ENCODE measurements around the gene PROSER3. TPM values are rescaled to one million over a fixed set of nuclear protein-coding genes. Genes with fewer than 3 reads are reported as not detected.

The PROSER3 gene
- total RNA-seq, 4 donors from 2014 or later = 10.1 to 17.1 (median 13.4) TPM

- no peak for ATAC-seq
- Histone ChIP-seq H3K27me3 (no peaks in the 10 kb centered on the region), H3K9me3 (no peaks in the 10 kb centered on the region), H3K27ac (peak overlapping the region in 3 of 4 donors; percentile 100), H3K4me1 (peaks cover 0 to 74% (median 24%) of the 10 kb centered on the region in 3 donors), H3K4me3 (peak overlapping the region in 1 of 2 donors; percentile 86), H3K36me3 (peaks cover 0 to 24% of the 10 kb centered on the region in 2 donors)
- no peak for TF ChIP-seq EP300 (IDR thresholded peaks at IDR 0.05)
- no peak for TF ChIP-seq POLR2AphosphoS5 (IDR thresholded peaks at IDR 0.05)
- no peak for TF ChIP-seq CTCF (IDR thresholded peaks at IDR 0.05)
- no peak for TF ChIP-seq POLR2A (IDR thresholded peaks at IDR 0.05)
- 87 to 91% methylated on average over 4 to 5 of the region's 19 CpGs for WGBS, 2 donors (ENCODE audit: low coverage in 1 of 2)
Measured at GRCh38 chr19:35743640-35744429, 14.1 kb upstream of the PROSER3 start.

- peak; percentile 74 for ATAC-seq
- WGBS, 2 donors (ENCODE audit: low coverage in 1 of 2) = 0% methylated on average over 5 to 18 of the region's 41 CpGs
Measured at GRCh38 chr19:35744430-35745327, 13.3 kb upstream of the PROSER3 start.

GRCh38 chr19:35745328-35746086 is 12.5 kb upstream of the PROSER3 start, which contains the start of the genes PSENEN and U2AF1L4:
TSS of gene PSENEN (plus strand) at chr19:35745651. CDS start at chr19:35745931, 280 bp downstream.
TSS of gene U2AF1L4 (minus strand) at chr19:35745418. CDS start at chr19:35745391, 27 bp downstream.
- peak within 1 kb of the TSS; percentile 76 to 86 for H3K4me3 ChIP-seq
- no peaks in the 10 kb centered on the region for H3K27me3 ChIP-seq
- peaks cover 0 to 19% of the 10 kb centered on the region in 2 donors for H3K36me3 ChIP-seq
- H3K9me3 ChIP-seq = no peaks in the 10 kb centered on the region
- peak; percentile 82 for ATAC-seq
- TF ChIP-seq CTCF (IDR thresholded peaks at IDR 0.05) (peak in 2 of 4 experiments; percentile 2 to 21), POLR2AphosphoS5 (IDR thresholded peaks at IDR 0.05) (peak; percentile 71), EP300 (IDR thresholded peaks at IDR 0.05) (no peak), POLR2A (IDR thresholded peaks at IDR 0.05) (no peak)
- H3K4me1 ChIP-seq = peaks cover 0 to 79% (median 32%) of the 10 kb centered on the region in 3 donors
- peak within 1 kb of the TSS; percentile 98 to 100 (median 100) for H3K27ac ChIP-seq
- WGBS, 2 donors (ENCODE audit: low coverage in 1 of 2) = 0 to 4% methylated on average over 4 to 9 of the region's 40 CpGs

More at GRCh38 chr19:35744430-35745327, 13.3 kb upstream of the PROSER3 start:
- H3K27me3 ChIP-seq = no peaks in the 10 kb centered on the region
- peak overlapping the region; percentile 76 to 86 for H3K4me3 ChIP-seq
- peak overlapping the region; percentile 98 to 100 (median 100) for H3K27ac ChIP-seq
- peaks cover 0 to 19% of the 10 kb centered on the region in 2 donors for H3K36me3 ChIP-seq
- H3K4me1 ChIP-seq = peaks cover 0 to 77% (median 28%) of the 10 kb centered on the region in 3 donors
- H3K9me3 ChIP-seq = no peaks in the 10 kb centered on the region
- peak in 3 of 4 experiments; percentile 40 to 73 (median 43) for TF ChIP-seq CTCF (IDR thresholded peaks at IDR 0.05)
- TF ChIP-seq POLR2AphosphoS5 (IDR thresholded peaks at IDR 0.05) = peak; percentile 31
- TF ChIP-seq POLR2A (IDR thresholded peaks at IDR 0.05) = peak in 1 of 2 donors; percentile 88
- TF ChIP-seq EP300 (IDR thresholded peaks at IDR 0.05) = no peak

GRCh38 chr19:35746087-35746462 is 11.9 kb upstream of the PROSER3 start:
- TF ChIP-seq POLR2AphosphoS5 (IDR thresholded peaks at IDR 0.05) (no peak), EP300 (IDR thresholded peaks at IDR 0.05) (no peak), POLR2A (IDR thresholded peaks at IDR 0.05) (no peak), CTCF (IDR thresholded peaks at IDR 0.05) (no peak)
- peaks cover 0 to 23% of the 10 kb centered on the region in 2 donors for H3K36me3 ChIP-seq
- no peaks in the 10 kb centered on the region for H3K9me3 ChIP-seq
- ATAC-seq = no peak
- peak overlapping the region; percentile 76 to 86 for H3K4me3 ChIP-seq
- H3K27ac ChIP-seq = peak overlapping the region; percentile 61 to 100 (median 94)
- 0 to 3% methylated on average over 2 to 3 of the region's 4 CpGs for WGBS, 2 donors (ENCODE audit: low coverage in 1 of 2)
- no peaks in the 10 kb centered on the region for H3K27me3 ChIP-seq
- peaks cover 0 to 78% (median 31%) of the 10 kb centered on the region in 3 donors for H3K4me1 ChIP-seq

Measured in gastroesophageal sphincter (tissue), 4 donors.